GDM1 (cell line): Measurements from ENCODE around the gene CPEB4.

Source experiments
- DNase-seq: peaks from one replicate; lab custom pipeline; 2025; lab: John Stamatoyannopoulos, UW

The CPEB4 gene

DNA sequence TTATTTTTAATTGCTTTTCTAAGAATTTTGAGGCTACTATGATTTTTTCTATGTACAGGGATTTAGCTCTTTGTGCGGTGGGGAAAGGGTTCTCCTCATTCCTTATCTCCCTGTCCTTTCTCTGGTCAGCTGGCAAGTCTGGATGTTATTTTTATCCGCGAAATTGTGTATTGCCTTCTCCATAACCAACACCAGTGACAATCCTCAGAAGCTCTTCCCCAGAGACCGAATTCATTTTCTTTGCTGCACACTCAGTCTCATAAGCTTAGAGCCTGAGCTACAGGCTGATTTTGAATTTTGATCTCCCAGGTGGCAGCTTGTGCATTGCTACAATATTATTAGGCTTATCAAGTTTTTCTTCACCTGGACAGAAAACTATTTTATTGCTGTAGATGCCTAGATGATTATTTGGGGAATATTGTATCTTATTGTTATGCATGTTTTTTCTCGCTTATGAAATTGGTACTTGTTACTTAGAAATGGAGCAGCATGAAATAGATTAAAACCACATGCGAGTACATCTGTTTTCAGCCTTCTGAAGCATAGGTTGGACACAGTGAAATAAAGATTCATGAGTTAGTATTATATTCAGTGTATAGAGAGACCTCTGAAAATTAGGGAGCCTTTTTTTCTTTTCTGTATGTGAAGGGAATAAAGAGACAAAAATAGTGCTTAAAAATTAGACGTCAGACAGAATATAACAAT, 27.3 kb downstream of the CPEB4 start:
- DNase-seq = no peak

GRCh38 chr5:173916233-173916632, 28.1 kb downstream of the CPEB4 start:
- no peak for DNase-seq

- peak; percentile 82 for DNase-seq
Observed at GRCh38 chr5:173917788-173918786, 29.9 kb downstream of the CPEB4 start.

GRCh38 chr5:173919443-173919842, 31.3 kb downstream of the CPEB4 start:
- DNase-seq = no peak

DNA sequence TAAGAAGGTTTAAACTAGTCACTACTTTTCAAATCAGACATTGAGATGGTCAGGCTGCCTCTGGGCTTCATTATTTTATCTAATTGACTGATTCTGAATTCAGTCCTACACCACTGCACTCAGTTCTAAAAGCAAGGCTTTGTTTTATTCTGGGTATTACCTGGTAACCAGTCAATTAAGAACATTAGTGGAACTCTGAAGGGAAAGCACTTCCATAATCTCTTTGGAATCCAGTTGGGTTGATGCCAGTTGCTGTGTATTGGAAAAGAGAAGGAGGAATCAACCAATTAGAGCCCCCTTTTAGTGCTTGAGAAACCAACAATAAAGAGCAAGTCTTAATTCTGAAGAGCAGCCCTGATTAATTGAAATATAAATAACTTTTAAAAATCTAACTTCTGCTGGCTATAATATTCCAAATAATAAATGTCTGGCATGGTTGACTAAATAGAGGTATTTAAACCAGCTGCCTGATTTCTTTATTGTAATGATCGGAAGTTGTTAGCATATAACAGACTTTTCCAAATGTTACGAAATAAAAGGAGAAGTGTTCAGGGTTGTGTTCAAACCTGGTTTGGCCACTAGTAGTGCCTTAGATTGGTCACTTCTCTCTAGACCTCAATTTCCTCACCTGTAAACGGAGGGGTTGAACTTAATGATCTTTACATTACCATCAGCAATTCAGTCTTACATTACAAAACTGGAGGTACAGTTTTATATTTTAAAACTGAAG, 32.0 kb downstream of the CPEB4 start:
- no peak for DNase-seq

DNA sequence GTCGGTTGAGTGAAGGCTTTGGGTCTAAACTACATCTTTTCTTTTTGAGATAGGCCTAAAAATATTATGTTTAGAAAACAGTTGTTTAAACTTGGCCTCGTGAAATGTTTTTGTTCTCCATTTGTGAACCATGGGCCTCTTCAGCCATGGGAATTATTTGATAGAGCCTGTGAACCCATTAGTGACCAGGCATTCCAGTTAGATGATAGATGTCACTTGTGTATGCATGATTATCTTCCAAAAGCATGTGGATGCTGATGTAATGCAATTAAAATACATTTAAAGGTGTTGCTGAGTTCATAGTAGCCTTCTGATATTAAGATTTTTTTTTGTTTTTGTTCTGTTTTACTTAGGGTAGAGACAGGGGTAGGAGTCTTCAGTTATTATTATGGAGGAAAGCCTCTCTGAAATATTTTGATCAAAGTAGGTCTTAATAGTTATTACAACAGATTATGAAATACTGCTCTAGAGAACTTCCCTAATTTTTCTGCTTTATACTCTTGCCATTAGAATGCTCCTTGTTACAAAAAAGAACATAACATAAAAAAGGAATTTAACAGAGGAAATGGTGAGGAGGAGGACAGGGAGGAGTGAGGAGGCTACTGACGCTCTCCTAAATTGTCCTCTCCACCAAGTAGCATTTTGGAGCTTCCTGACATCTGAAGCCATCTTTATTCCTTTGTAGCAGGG, 32.9 kb downstream of the CPEB4 start:
- DNase-seq = no peak

- DNase-seq = no peak
Observed at GRCh38 chr5:173922527-173922926, 34.4 kb downstream of the CPEB4 start.

DNA sequence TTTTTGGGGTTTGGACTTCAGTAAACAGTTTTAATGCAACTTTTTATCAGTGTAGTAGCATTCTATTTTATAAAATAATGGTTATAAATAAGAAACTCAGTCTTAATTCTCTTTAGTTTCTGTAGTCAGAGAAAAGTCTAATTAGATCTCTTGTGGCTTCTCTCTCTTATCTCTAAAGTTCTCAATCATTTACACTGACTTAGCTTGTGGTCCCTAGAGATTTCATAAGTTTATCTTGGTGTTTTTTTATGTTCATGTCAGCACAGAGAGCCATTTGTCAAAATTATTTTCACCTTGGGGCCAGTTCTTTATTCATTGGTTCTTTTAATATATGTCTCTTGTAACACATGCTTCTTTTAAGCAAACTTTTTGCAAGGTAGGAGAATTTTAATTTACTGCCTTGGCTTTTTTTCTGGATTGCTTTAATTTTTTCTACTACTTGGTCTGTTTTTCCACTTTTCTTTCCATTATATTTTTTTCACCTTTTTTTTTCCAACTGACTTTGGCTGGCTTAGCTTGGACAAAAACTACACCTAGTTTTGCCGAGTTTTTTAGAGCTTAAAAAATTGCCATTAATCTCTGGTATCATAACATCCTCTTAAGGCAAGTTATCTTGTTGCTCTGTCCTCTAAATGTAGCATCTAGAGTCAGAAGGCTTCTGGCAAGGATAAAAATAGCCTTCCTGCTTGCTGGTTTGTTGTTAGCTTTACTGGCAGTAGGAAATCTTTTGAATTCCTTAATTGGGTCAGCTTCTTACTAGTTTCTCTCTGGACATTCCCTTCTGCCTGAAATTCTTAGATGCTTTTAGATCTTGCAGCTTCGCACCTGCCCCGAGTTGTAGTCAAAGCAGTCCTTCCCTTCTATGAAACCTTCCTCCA, 35.3 kb downstream of the CPEB4 start:
- DNase-seq = no peak

GRCh38 chr5:173924899-173925298, 36.8 kb downstream of the CPEB4 start:
- DNase-seq = no peak

- no peak for DNase-seq
Observed at GRCh38 chr5:173925449-173926071, 37.4 kb downstream of the CPEB4 start.

DNA sequence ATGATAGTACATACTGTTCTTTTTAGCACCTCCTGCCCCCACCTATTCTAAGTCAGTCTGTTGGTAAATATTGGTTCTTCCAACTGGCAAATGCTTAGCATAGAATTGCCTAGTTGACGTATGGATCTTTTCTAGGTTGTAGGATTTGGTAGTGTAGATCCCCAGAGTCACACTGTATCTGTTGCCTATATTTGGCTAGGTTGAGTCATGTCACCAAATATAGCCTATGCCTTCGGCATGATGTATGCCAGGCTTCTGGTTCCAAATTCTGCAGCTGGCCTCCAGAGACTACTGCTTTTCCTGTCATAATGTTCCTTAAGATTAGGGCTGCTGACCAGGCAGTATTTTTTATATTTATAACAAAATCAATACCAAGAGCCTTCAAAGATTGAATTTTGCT, 38.2 kb downstream of the CPEB4 start:
- DNase-seq = no peak

- DNase-seq = no peak
Observed at GRCh38 chr5:173928871-173929574, 40.9 kb downstream of the CPEB4 start.

- no peak for DNase-seq
Observed at GRCh38 chr5:173932695-173933139, 44.6 kb downstream of the CPEB4 start.

GRCh38 chr5:173933901-173934300, 45.8 kb downstream of the CPEB4 start:
- DNase-seq = no peak

DNA sequence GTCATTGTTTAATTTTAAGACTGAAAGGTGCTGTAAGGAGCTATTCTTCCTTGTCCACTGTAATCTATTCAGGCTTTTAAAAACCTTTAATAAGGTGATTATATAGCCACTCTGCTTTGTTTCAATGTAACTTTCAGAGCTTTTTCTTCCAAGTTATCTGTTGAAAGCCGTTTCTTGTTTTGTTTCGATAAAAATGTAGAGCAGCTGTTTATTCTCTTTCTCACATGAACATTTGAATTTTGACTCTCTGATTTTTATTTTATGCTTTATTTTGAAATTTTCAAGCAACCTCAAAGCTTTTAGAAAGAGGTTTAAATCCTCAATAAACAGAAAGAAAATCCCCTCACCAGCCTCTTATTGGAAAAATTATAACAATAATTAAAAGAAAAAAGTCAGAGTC, 47.2 kb downstream of the CPEB4 start:
- no peak for DNase-seq

DNA sequence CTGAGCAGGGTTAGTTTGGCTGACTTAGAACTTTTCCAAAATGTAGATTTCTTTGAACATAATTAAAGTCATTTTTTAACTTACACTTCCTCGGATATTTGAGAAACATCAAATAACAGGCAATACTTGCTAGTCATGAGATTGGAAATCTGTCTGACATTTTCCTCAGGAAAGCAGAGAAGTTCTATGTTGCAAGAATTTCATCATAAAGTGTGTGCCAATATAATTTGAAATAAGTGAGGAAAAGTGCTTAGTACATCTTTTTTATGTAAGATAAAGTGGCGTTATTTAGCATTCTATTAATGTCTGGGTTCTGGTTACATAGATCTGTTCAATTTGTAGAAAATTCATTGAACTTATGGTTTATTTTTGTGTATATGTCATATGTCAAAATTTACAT, 52.1 kb downstream of the CPEB4 start:
- no peak for DNase-seq

GRCh38 chr5:173941102-173941501, 53.0 kb downstream of the CPEB4 start:
- no peak for DNase-seq

- no peak for DNase-seq
Observed at GRCh38 chr5:173941758-173942401, 53.7 kb downstream of the CPEB4 start.

DNA sequence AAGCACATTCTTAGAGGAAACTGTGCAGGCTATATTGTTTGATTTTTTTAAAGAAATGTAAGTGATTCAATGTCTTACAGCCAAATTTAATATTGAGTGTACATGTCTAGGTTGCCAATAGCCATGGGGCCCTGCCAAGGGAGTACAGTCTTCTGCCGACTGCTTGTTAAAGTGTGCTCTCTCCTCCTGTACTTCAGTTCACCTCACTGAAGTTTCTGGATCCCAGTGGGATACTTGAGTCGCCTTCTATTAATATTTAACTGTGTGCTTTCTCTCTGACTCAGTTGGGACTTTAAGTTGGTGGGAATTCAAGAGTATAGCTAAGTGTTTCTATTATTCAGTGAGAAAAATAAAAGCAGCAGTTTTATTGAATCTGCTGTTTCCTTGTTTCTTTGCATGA, 56.4 kb downstream of the CPEB4 start:
- no peak for DNase-seq
